ENCODE results near the gene CENPP.

The CENPP gene

DNA sequence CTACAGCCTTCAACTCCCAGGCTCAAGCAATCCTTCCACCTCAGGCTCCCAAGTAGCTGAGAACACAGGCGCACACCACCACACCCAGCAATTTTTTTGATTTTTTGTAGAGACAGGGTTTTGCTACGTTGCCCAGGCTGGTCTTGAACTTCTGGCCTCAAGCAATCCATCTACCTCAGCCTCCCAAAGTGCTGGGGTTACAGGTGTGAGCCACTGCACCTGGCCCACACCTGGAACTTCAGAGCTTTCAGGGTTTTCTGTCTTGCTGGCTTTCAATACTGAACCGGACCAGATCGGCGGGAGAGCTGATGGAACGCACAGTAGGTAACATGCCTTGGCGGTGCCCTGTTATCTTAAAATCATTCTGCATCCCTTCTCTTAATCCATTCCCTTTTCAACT, 313.4 kb downstream of the CENPP start:
- no peak for DNase-seq (ENCODE audit: low read depth in 2 of 2)

DNA sequence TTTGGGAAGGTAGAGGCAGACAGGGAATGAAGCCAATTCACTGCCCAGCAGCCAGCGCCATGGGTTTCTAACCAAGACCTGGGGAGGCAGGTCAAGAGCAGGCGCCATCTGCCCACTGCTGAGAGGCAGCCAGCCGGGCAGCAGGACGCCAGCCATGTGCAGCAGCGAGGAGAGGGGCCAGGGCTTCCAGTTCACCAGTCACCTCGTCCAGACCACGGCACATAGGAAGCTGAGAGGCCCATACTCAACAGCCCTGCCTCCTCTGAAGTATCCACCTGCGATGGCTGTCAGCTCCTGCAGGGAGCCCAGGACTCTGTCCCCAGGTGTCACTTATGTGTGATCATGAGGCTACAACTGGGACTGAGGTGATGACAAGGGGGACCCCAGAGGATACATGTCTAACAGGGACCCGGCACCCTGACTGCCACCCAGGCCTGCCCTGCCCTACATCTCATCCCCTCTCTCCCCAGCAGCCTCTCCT, 314.1 kb downstream of the CENPP start:
- DNase-seq (ENCODE audit: low read depth in 2 of 2) = no peak

DNA sequence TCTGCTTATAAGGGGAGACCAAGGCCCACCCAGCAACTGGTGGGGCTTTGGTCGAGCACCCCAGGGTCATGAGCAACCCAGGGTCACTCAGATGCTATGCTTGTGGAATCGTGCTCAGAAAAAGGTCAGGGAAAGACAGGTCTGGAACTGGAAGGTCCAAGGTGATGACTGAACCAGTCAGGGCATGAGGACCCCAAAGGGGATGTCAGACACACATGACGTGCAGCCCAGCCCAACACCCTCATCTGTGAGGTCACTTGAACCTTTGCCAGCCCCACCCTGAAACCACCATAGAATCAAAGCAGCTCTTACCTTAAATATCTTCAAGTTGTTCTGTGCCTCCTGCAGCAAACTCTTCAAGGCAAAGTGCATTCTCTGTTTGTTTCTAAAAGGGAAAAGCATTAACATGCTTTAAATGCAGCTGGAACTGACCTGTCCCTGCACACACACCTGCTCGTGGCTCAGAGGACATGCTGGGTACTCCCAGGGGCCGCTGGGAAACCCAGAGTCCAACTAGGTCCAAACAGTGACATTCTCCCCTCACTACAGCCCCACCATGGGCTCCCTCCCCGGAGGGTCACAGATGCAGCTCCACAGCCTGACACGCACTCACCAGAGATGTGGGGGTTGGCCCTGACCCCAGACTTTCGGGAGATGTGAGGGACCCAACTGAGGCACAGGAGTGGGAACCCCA, 314.8 kb downstream of the CENPP start:
- DNase-seq (ENCODE audit: low read depth in 2 of 2) = no peak

DNA sequence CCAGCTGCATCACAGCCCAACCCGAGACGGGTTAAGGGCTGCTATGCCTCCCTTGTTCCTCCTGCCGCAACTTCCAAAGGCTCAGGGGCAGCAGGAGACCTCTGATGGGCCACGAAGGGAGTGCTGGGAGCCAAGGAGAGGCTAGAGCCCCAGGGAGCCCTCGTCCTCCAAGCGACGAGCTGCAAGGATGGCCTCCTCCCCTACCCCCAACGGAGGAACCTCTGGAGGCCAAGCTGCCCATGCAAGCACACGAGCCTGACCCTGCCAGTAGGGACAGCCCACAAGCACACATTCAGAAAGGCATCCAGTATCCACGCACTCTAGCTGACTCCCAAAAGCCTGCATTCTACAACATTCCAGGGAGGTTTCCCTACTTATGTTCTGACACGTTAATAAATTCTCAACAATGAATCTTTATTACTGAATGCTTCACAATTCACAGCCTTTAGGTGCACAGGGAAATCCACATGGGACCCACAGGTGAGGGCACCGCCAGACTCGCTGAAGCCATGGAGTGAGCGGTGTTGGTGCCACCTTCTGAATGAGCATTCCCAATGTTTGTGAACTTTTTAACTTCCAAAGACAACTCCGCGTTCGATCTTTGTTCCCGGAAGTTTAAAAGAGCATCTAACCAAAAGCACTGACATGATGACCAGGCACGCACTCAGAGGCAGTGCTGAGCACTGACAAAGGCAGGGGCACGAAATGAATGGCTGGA, 315.5 kb downstream of the CENPP start:
- DNase-seq (ENCODE audit: low read depth in 2 of 2) = no peak

DNA sequence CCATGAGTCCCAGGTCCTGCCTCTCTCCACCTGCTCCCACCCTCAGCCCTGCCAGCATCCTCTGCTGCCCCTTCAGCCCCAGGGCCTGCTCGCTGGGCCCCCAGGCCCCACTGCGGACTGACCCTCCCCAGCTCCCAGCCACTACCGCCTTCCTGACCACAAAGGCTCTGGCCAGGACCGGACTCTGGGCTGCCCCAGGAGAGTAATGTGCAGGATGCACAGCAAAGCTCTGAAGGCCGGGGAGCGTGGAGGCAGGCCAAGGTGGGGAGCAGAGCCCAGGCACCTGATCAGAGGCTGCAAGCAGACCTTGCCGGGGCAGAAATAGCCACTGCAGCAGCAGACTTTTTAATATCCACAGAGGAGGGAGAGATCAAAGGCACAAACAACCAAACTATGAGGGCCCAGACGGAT, 316.3 kb downstream of the CENPP start:
- no peak for DNase-seq (ENCODE audit: low read depth in 2 of 2)

DNA sequence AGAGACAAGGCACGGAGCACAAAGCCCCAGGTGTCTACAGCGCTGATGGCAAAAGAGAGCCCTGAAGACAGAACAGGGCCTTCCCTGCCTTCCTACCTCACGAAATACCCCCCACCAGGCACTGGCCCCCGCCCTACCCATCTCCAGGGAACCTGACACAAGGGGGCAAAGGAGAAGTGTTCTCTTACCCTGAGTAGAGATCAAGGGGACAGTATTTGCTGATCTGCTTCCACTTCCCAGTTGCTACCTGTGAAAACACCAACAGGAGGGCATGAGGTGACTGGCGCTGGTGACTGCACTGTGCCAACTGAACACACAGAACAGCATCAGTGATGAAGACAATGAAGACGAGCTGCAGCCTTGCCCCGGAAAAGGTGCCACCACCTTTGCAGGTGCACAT, 316.8 kb downstream of the CENPP start:
- no peak for DNase-seq (ENCODE audit: low read depth in 2 of 2)

DNA sequence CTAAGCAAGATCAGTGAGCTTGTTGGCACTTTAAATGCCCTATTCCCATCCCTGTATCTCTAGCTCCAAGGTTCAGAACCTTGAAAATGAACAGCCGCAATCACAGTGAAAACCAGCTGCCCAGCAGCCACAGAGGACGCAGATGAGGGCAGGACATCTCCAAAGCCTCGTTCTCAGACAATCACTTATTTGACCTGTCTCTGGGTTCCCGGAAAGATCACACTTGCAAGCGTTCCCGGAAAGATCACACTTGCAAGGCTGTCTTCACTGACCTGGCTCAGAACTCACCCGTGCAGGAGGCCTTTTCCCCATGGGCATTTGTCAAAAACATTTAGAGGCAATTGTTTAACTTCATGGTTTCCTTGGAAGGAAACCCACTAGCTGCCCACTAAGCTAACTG, 318.5 kb downstream of the CENPP start:
- no peak for DNase-seq (ENCODE audit: low read depth in 2 of 2)

DNA sequence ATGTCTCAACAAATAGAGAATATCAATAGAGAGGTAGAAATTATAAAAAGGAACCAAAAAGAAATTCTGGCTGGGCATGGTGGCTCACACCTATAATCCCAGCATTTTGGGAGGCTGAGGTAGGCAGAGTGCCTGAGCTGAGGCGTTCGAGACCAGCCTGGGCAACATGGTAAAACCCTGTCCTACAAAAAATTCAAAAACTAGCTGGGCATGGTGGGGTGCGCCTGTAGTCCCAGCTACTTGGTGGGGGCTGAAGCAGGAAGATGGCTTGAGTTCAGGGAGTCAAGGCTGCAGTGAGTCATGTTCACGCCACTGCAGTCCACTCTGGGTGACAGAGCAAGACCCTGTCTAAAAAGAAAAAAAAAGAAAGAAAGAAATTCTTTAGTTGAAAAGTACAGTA, 319.3 kb downstream of the CENPP start:
- DNase-seq (ENCODE audit: low read depth in 2 of 2) = no peak

DNA sequence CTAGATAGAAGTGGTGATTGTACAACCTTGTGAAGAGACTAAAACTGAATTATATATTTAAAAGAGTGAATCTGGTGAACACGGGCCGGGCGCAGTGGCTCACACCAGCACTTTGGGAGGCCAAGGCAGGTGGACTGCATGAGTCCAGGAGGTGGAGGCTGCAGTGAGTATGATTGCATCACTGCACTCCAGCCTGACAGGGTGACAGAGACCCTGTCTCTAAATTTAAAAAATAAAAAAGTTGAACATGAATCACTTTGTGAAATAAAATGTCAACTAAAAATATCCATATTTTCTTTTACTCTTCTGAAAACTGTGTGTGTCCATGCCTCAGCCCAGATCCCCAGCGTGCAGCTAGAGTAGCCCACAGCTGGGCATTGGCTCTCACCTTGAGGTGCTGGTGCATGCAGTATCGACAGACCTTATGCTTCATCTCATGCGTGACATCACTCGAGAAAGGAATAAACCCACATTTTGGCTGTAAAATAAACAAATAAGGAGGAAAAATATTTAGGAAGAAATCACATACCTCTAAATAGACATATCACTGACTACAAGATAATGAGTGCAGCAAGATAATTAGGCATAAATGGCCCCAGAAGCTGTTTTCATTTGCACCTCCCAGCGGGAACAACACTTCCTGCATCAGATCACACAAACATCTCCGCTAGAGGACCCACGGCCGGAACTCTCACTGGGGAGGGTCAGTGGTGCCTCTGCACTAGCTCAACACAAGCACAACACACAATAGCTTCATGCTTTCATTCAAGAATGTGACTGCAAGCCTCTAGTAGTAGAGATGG, 322.1 kb downstream of the CENPP start:
- DNase-seq (ENCODE audit: low read depth in 2 of 2) = no peak

DNA sequence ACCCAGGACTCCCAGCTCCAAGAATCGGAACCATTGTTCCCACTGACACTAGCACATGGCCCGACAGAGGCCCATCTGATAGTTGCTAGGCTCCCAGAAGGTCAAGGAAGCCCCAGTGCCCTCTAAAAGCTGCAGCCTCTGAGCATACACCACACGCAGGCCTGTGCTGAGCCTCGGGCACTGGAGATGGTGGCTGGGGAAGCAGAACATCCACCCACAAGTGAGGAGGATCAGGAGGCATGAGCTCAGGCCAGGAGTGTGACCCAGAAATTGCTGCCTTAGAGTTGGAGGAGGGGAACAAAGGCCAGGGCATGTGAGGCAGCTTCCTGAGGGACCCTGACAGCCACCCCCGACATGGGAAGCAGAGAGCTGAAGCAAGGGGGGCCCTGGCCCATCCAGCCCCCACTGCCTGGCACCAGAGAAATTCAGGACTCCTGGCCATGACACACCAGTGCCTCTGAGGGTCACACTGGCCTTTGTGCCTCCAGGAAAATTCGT, 322.8 kb downstream of the CENPP start:
- no peak for DNase-seq (ENCODE audit: low read depth in 2 of 2)

DNA sequence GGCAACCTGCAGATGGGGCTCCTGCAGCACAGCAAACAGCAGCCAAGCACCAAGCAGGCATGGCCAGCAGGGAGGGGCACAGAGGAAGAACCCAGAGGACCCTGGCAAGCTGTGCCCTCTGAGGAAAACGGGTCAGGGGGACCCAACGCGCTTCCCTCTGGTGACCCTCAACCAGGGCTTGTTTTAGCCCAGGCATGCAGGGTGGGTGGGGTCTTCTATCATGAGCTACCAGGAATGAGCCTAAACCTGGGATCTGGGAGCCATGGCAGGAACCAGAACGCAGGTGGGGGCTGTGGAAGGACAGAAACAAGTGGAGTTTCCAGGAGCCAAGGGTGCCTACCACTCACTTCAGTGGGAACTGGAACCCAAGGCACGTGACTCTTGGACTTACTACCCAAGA, 323.3 kb downstream of the CENPP start:
- DNase-seq (ENCODE audit: low read depth in 2 of 2) = no peak

DNA sequence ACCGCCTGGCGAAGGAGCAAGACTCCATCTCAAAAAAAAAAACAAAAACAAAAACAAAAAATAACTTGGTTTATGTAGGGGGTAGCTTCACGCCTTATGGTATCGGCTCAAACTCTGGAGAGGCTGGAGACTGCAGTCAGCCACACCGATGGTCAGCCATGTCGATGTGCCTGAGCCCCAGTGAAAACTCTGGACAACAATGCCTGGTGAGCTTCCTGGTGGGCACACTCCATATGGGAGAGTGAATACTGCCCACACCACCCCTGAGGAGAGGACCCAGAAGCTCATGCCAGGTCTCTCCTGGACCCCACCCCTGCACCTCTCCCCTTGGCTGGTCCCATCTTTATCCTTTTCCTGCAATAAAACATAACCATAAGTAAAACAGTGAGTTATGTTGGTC, 324.5 kb downstream of the CENPP start:
- DNase-seq (ENCODE audit: low read depth in 2 of 2) = no peak

DNA sequence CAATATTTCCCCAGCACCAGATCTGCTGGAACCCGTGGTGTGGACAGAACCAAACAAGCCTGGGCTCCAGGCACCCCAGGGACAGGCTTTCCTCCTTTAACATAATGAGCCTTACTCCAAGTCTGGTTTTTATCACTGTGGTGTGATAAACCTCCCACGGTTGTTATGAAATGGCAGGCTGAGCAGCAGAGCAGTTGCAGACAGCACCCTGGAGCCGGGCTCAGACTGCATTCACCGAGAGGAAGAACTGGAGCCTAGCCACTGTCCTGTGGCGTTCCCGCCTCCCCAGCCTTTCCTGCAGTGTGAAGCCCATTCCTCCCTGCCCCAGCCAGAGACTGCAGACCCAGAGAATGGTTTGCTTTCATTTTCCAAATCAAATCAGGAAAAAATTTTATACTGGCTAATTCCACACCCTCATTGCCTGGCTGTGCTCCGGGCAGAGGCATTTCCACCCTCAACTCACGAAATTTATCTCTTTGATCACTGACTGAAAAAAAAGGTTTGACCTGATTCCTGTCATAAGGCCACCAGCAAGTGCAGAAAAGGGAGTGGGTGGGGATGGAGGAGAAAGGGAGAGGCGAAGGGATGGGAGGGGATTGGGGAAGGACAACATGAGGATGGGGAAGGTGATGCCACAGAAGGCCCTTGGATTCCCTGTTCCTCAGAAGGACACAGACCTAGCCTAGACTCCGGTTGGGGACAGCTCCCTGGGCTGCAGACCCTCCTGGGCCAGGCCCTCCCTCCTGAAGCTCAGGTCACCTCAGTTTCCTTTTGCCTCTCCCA, 325.3 kb downstream of the CENPP start:
- DNase-seq (ENCODE audit: low read depth in 2 of 2) = no peak

DNA sequence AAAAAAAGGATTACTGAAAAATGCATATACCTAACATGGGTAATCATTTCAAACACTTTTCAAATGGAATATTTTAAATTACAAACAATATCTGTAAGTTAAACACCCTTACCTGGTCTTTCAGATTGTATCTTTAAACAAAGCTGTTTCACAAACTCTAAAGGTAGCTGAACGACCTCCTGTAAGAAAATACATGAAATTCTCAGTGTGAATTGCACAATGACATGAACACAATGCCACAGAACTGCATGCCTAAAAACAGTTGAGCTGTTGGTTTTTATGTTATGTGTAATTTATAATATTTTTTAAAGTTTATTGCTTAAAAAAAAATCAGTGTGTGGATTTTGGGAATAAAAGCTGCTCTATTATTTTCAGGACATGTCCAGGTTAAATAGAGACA, 326.7 kb downstream of the CENPP start:
- DNase-seq (ENCODE audit: low read depth in 2 of 2) = no peak

DNA sequence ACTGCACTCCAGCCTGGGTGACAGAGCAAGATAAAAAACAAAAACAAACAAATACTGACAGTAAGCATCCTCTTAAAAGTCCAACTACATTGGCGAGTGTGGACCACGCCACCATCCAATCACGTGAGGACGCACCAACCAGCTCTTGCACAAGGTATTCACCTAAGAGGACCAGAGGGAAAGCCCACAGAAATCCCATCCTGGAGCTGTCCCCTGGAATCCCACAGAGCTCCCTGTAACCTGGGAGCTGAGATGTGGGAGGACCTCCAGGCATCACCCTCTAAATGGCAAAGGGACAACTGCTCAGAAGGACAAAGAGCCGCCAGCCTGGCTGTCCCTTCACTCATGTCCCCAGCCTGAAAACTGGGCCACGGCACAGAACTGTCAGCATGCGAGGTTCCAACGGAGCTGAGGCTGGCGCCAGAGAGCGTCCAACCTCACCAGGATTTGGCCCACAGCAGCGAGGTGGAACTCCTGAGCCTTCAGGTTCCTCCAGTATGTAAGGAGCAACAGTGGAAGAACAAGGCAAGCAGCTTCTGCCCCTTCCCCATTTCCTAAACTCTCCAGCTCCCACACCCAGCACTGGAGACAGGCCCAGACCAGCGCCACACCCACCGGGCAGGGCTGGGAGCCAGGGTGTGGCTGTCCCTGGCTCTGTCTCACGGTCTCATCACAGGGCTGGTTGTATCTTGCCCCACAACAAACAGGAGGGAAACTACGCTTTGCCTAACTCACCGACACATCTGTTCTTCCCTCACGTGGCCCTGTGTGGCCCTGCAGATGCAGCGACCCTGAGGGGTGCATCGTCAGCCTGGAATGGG, 328.9 kb downstream of the CENPP start:
- DNase-seq (ENCODE audit: low read depth in 2 of 2) = no peak

DNA sequence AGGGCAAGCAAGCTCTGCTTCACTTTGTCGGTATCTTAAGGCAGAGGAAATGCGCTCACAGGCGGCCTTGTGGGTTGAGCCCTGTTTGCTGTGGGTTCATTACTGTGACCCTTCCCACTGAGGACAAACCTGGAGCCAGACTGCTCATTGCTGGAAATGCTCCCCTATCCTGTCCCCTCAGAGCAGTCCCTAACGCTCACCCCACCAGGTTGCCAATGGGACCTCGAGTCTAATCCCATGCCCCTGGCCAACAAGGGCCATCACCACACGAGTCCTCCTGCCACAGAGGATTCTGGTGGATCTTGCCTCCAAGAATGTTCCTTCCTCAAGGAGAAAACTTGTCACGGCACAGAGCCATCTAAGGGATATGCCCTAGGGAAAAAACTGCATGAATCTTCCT, 329.6 kb downstream of the CENPP start:
- no peak for DNase-seq (ENCODE audit: low read depth in 2 of 2)

DNA sequence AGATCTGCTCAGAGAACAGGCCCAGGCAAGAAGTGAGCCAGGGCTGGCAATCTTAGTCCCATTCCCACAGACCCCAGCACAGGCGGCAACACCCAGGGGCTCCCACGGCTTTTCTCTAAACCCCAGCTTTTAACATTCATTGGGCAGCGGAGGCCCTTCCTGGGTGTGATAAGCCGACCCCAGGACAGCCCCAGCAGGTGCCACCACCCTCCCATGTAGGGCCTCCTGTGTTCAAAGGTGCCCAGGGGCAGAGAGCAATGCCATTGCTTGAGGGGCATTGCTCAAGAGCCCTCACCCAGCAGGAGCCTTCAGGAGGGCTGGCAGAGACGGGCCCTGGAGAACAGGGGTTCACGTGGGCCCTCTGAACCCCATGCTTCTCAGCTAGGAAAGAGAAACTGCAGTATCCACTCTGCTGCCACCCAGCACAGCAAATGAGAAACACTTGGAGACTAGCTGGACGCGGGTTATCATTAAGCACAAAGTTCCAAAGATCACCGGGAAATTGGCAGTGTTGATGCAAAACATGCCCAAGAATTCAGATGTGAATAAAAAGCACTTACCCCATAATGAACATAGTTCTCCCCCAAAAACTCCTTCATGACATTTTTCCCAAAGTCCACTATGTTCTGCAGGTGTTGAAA, 330.3 kb downstream of the CENPP start:
- no peak for DNase-seq (ENCODE audit: low read depth in 2 of 2)

DNA sequence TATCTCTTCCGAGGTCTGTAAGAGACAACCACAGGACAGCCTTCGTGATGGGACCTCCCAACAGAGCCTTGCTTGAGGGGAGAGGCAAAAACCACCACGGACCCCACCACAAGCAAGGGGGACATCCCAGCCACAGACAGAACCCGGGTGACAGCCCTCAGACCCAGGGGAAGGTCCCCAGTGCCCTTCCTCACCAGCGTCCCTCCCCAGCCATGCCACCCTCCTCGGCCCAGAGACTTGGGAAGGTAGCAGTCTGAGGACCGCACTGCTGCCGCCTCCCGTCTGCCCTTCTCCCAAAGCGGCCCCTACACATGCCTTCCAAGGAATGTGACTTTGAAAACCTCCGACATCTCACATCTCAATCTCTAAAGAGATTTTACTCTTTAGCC, 330.8 kb downstream of the CENPP start:
- no peak for DNase-seq (ENCODE audit: low read depth in 2 of 2)

DNA sequence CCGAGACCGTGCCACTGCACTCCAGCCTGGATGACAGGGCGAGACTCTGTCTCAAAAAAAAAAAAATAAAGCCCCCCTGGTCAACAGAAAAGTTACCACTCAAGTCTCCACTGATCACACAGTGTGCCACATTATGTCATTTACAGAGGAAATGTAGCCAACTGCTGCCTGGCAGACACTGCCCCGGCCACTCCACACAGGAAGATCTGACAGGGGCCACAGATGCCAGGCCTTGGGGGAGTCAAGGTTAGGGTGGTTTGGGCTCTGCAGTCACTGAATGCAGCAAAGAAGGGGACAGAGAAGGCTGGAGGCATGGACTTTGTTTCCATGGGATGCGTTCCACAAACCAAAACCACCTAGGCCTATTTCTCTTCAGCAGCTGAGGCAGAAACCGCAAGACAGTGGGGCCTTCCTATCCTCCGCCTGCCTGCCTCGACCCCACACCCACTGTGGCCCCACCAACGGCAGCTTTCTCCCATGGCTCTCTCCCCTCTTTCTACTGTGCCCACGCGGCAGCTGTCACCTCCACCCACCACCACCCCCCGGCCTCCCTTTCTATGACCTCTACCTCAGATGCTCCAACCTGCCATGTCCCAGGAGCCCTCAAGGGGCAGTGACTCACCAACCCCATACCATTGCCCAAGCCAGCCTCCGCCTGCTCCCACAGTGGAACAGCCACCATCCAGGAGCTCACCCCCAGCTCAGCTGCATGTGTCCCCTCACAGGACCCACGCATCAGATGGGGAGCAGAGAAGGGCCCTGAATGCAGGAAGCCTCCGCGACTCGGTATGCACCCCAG, 331.7 kb downstream of the CENPP start:
- no peak for DNase-seq (ENCODE audit: low read depth in 2 of 2)

DNA sequence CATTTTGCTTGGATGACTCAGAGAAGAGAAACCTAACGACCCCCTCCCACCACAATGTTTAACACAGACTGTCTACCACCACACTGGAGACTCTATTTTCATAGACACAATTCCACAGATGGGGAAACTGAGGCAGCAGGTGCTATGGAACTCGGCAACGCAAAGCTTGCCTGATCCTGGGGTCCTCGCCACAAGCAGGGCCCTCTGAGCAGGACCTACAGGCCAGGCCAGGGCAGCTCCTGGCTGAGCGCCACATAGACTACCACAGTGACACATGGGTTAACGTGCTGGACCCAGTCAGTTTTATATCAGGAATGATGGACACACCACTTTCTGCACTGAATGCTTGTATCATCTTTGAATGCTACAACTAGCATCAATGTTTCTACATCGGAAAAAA, 332.4 kb downstream of the CENPP start:
- no peak for DNase-seq (ENCODE audit: low read depth in 2 of 2)

All from stimulated activated CD8-positive, alpha-beta memory T cell treated with anti-CD3 and anti-CD28 coated beads, Interleukin-15, amount 100 ng/mL, for 48 hours (primary cell).